GM19395 (cell line): Measurements from ENCODE around the gene GABRE.
"Not testable (repeated sequence)": the region's sequence is repeated elsewhere in the genome, so short reads cannot be mapped to it uniquely, and the experiment has no call there.

Experiments
- ATAC-seq: cut with Tn5 transposase; IDR thresholded peaks from one replicate; pipeline ENCODE4 v1.9.1; 2021; ENCODE audit warnings: mild to moderate bottlenecking, moderate library complexity; ENCODE audit not compliant: unreplicated experiment

The GABRE gene

GRCh38 chrX:151970027-151970426, 4.4 kb downstream of the GABRE start:
- ATAC-seq = no peak

DNA sequence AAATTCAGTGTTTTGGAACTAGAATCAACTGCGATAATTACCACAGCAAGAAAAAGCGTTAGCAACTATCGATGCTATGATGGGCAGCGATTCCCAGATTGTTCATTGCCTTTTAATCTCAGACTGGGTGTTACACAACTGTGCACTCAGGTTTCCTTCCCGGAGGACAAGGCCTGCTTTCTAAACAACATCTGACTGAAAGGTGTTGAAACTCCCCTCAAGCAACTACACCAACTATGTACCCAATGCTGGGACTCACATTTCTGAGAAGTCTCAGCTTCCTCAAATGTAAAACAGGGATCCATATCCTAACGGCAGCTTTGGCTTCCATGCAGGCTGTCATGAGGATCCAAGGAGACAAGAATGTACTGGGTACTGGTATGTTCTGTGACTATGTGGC, 8.2 kb downstream of the GABRE start:
- ATAC-seq = no peak

- ATAC-seq = no peak
Measured at GRCh38 chrX:151962034-151962433, 12.4 kb downstream of the GABRE start.

DNA sequence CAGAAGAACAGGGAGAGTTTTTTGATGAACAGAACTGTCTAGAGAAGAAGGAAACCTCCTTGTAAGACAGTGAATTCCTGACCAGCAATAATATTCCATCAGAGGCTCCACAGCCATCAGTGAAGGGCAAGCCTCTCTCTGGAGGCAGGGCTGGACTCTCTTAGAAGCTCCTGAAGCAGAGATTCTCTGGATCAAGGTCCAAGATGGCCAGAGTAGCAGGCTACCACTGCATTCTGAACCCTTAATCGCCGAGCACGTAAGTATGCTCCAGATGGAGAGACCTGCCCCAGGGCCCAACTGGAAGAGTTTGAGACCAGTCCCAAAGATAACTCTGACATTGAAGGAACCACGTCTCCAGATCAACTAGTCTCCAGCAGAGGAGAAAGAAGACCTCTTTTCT, 16.4 kb downstream of the GABRE start:
- ATAC-seq = no peak

GRCh38 chrX:151954730-151955129, 19.7 kb downstream of the GABRE start:
- no peak for ATAC-seq

DNA sequence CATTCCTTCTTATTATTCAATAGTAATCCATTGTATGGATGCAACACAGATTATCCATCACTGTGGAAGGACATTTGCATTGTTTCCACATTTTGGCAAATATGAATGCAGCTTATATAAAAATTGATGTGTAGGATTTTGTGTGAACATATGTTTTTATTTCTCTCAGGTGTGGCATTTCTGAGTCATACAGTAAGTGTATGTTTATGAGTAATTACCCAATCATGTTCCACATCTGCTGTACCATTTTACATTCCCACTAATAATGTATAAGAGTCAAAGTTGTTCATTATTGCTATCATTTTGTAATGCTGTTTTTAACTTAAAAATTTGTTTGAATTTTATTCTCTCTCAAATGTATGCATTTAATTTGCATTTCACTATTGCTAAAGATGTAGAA, 36.3 kb downstream of the GABRE start:
- ATAC-seq = no peak

DNA sequence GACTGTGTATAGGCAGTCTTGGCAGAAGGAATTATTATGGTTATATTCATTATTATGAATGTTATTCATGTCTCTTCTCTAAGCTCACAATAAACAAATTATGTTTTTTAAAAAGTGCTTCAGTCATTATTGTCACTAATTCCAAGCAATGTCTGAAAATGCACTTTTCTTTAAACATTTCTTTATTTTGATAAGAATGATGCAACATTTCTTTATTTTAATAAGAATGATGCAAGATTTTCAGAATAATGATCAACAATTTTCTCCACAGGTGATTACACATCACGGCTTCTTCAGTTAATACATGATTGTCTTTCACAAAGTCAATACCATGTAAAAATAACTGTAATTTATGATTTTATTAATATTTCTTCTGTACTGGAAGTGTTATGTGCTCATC, 39.1 kb downstream of the GABRE start:
- ATAC-seq = no peak

- ATAC-seq = no peak
Measured at GRCh38 chrX:151929126-151929525, 45.4 kb downstream of the GABRE start.

- ATAC-seq = no peak
Measured at GRCh38 chrX:151923648-151924047, 50.8 kb downstream of the GABRE start.

DNA sequence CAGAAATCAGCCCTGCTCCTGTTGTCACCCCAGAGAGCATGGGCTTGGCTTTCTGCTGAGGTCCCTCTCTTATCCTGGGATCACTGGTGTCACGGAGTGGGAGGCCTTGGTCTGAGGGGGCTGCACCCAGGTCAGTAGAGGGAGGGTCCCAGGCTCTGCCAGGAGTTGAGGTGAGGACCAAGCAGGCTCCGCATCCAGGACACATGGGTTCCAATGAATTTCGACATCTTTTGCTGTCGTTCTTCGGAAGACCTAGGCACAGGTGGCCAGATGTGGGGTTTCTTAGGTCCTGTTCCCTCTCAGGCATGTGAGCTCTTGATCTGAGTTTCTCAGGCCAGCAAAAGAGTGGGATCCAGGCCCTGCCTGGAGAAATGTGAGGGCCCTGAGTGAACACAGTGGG, 51.8 kb downstream of the GABRE start:
- no peak for ATAC-seq

- no peak for ATAC-seq
Measured at GRCh38 chrX:151921866-151922265, 52.6 kb downstream of the GABRE start.

- no peak for ATAC-seq
Measured at GRCh38 chrX:151921292-151921691, 53.2 kb downstream of the GABRE start.

DNA sequence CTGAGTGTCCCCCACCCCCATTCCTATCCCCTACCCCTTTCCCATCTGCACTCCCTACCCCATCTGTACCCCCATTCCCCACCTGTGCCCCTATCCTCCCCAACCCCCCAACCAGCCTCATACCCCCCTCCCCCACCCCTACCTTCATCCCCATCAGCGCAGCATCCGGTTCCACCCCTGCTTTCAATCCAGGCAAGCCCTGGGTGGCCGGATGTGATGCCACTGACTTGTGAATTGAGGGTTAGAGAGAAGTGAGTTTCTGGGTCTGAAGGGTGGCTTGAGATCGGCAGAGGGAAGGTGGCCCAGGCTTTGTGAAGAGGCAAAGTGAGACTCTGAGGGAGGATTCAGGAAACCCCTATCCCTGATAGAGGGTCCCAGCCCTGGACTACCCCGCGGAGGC, 53.9 kb downstream of the GABRE start:
- no peak for ATAC-seq

GRCh38 chrX:151920101-151920500, 54.4 kb downstream of the GABRE start:
- no peak for ATAC-seq

- no peak for ATAC-seq
Measured at GRCh38 chrX:151919610-151920009, 54.9 kb downstream of the GABRE start.

DNA sequence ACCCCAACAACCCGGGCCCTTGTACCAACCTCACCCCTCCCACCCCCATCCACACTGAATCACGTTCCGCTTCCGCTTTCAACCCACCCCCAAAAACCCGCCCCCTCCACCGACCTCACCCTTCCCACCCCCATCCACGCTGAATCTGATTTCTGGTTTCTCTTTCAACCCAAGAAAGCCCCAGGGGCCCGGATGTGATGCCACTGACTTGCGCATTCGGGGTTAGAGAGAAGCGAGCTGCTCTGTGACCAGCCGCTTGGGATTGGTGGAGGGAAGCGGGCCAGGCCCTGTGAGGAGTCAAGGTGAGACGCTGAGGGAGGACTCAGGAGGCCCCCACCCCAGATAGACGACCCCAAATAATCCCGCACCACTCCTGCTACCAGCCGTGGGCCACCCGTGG, 55.7 kb downstream of the GABRE start:
- ATAC-seq = not testable (repeated sequence)

GRCh38 chrX:151912780-151913179, 61.7 kb downstream of the GABRE start, which contains the start of gene MAGEA4:
MAGEA4 (plus strand) TSS chrX:151912889; CDS start chrX:151923665, 10,776 bp downstream.
- ATAC-seq = no peak

DNA sequence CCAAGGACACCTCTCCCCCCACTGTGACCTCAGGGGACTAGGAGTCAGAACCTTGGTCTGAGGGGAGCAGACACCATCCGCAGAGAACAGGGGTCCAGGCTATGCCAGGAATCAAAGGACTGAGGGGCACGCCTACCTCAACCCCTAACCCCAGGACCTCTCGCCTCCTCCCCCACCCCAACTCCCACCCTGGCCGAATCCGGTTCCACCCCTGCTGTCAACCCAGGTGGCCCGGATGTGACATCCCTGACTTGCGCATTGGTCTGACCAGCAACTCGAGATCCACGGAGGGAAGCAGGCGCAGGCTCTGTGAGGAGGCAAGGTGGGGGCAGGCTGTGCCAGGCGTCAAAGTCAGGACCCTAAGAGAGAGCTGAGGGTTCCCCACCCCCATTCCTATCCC, 62.3 kb downstream of the GABRE start:
- no peak for ATAC-seq

DNA sequence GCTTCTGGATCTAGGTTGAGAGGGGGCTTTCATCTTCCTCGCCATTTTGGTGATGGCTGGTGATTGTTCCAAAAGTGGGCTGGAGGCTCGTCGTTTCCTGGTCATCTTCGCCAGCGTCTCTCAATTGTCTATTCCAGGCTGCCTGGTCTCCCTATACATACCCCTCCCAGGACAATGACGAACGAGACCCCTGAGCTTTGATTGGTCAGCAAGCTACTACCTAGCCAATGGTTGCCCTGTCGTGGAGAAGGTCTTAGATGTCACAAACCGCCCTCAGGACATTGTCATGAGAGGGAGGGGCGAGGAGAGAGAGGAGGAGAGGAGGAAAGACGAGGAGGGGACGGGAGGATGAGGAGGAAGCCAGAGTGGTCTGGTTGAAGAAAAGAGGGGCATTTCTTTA, 69.5 kb downstream of the GABRE start:
- no peak for ATAC-seq
